Hepatocyte (in vitro differentiated cells): ENCODE measurements around the gene ARHGEF4.

Experiments used
- EZH2 ChIP-seq: fragments of 200-600 bp; sonication (generic); IDR thresholded peaks from 2 replicates; pipeline ENCODE4 v1.6.1; 2016; ENCODE audit warnings: antibody characterized with exemption, mild to moderate bottlenecking, borderline replicate concordance
- TF ChIP-seq, protein P1 (sequence below): fragments of 200-600 bp; sonication (generic); IDR thresholded peaks from 2 replicates; pipeline ENCODE4 v1.5.1; 2016; ENCODE audit warnings: antibody characterized with exemption, mild to moderate bottlenecking; ENCODE audit not compliant: poor library complexity

DNA sequence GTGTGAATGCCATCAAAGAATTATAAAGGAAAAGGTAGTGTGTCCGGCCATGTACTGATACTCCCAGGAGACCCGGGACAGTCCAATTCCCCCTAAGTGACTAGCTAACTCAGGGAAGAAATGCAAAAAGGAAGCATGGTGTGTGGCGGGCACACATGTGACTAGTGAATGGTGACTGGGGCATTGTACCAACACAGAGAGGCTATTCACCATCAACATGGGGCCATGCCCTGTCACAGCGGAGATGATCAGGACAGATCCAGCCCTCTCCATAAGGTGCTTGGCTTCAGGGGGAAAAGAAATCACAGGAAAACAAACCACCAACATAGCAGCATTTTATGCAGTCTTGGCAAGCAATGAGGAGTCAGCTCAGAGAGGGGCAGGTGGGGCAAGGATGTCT, 222.2 kb downstream of the ARHGEF4 start:
- TF ChIP-seq, protein P1, sequence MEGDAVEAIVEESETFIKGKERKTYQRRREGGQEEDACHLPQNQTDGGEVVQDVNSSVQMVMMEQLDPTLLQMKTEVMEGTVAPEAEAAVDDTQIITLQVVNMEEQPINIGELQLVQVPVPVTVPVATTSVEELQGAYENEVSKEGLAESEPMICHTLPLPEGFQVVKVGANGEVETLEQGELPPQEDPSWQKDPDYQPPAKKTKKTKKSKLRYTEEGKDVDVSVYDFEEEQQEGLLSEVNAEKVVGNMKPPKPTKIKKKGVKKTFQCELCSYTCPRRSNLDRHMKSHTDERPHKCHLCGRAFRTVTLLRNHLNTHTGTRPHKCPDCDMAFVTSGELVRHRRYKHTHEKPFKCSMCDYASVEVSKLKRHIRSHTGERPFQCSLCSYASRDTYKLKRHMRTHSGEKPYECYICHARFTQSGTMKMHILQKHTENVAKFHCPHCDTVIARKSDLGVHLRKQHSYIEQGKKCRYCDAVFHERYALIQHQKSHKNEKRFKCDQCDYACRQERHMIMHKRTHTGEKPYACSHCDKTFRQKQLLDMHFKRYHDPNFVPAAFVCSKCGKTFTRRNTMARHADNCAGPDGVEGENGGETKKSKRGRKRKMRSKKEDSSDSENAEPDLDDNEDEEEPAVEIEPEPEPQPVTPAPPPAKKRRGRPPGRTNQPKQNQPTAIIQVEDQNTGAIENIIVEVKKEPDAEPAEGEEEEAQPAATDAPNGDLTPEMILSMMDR: no peak
- TF ChIP-seq EZH2: no peak
